GM18868 (cell line): ENCODE measurements around the gene ZNF232.
"Not testable (repeated sequence)": the region's sequence is repeated elsewhere in the genome, so short reads cannot be mapped to it uniquely, and the experiment has no call there.

ENCODE experiments used
- ATAC-seq: cut with Tn5 transposase; IDR thresholded peaks from one replicate; pipeline ENCODE4 v1.9.1; 2021; ENCODE audit warnings: mild to moderate bottlenecking, moderate library complexity; ENCODE audit not compliant: unreplicated experiment

ZNF232 gene

GRCh38 chr17:5130261-5130660 lies 18.6 kb upstream of the ZNF232 start:
- ATAC-seq, result not testable (repeated sequence)

- not testable (repeated sequence) for ATAC-seq
Measured at GRCh38 chr17:5129770-5130169, 18.1 kb upstream of the ZNF232 start.

- no peak for ATAC-seq
Measured at GRCh38 chr17:5128905-5129535, 17.3 kb upstream of the ZNF232 start.

DNA sequence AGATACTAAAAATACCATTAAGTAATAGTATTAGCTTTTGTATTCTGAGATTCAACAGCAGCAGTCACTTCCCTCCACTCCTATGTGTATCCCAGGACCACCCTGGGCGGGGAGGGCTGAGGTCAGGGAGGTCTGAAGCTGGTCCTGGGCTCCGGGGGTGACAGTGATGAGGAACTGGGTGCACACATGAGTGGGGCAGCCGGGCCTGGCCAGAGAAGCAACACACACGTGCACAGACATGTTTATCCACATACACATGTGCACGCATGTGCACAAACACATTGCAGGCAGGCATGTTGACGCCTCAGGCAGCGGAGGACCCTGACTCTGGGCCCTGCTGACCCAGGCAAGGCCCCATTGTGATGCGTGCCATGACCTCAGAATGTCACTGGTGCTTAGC lies 16.7 kb upstream of the ZNF232 start:
- ATAC-seq, result not testable (repeated sequence)

DNA sequence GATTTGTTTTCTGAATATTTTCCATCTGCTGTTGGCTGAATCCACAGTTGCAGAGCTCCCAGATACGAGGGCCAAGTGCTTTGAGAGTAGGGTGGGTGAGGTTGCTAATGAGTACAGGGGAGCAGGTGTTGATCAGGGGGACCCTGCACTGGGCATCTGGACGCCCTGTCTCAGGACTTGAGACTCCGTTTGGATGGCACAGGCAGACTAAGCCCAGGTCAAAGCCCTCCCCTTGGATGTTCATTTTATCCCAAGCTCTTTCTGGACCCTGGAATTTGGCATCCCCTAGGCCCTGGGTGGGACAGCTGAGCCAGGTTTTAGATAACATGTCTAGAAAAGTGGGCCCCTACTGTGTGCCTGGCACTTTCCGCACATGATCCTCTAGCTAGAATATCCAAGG lies 16.2 kb upstream of the ZNF232 start:
- no peak for ATAC-seq

- no peak for ATAC-seq
Measured at GRCh38 chr17:5126719-5127488, 15.2 kb upstream of the ZNF232 start.

DNA sequence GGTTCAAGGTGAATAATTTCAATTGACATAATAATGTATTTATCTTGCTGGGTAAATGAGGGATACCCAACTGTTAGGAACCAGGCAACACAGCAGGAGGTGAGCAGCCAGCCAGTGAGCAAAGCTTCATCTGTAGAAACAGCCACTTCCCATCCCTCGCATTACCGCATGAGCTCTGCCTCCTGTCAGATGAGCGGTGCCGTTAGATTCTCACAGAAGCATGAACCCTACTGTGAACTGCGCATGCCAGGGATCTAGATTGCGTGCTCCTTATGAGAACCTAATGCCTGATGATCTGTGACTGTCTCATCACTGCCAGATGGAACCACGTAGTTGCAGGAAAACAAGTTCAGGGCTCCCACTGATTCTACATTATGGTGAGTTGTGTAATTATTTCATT lies 13.2 kb upstream of the ZNF232 start:
- not testable (repeated sequence) for ATAC-seq

GRCh38 chr17:5124125-5124760 lies 12.6 kb upstream of the ZNF232 start:
- not testable (repeated sequence) for ATAC-seq

DNA sequence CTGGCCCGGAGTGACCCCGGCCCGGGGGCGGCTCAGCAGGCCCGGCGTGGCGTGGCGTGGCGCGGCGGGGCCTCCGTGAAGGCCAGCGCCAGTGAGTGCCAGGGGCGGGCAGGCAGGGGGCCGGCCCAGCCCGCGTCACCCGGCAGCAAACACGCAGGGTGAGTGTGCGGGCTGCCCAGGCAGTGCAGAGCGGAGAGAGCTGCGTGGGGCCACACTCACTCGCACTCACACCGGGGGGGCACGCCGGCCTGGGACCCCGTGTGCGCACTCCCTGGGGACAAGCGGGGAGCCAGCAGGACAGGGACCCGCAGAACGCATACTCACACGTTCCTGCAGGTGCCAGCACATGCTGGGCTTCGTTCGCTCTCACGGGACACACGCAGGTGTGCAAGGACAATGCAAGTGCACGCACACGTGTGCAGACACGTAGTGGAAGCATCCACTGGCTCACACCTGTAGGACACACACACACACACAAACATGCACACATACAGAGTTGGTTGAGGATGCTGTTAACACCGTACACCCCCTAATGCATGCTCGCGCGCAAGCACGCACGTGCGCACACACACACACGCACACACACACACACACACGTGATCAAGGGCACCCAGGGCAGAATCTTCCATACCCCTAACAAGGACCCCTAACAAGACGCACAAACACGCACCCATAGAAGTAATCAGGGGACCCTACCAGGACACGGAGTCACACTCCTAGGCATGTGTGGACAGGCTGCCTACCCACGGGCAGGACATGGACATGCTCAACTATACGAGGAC lies 11.9 kb upstream of the ZNF232 start:
- ATAC-seq, result no peak

DNA sequence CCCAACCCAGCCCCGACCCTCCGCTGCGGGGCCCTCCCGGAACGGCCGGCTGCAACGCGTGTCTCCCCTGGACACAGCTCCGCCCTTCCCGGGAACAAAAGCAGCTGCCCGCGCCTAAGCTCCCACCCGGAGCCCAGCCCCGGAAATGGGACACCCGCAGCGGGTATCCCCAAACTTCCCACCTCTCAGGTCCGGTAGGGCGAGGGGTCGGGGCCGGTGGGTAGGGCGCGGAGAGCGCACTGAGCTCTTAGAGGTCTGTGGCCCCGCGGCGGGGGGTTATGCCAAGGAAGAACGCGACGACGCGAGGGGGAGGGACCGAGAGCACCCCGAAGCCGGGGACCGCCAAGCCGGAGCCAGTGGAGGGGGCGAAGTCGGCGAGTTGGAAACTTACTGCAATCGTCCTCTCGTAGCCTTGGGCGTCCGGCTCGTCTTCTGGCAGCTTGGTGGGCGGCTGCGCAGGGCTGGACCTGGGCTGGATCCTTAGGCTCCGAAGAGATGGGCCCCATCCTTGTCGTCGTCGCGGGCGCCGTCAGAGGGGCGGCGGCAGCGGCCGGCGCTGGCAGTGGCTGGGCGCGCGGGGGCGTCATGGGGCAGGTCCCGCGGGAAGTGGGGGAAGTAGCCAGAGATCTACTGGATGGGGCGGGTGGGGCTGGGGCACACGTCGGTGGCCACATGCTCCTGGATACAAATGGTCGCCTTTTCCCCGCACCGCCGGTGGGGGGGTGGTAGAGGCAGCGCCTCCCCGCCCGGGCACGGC lies 11.1 kb upstream of the ZNF232 start:
- no peak for ATAC-seq

GRCh38 chr17:5122056-5122455 lies 10.4 kb upstream of the ZNF232 start:
- ATAC-seq, result not testable (repeated sequence)

- no peak for ATAC-seq
Measured at GRCh38 chr17:5121186-5121841, 9.6 kb upstream of the ZNF232 start.

DNA sequence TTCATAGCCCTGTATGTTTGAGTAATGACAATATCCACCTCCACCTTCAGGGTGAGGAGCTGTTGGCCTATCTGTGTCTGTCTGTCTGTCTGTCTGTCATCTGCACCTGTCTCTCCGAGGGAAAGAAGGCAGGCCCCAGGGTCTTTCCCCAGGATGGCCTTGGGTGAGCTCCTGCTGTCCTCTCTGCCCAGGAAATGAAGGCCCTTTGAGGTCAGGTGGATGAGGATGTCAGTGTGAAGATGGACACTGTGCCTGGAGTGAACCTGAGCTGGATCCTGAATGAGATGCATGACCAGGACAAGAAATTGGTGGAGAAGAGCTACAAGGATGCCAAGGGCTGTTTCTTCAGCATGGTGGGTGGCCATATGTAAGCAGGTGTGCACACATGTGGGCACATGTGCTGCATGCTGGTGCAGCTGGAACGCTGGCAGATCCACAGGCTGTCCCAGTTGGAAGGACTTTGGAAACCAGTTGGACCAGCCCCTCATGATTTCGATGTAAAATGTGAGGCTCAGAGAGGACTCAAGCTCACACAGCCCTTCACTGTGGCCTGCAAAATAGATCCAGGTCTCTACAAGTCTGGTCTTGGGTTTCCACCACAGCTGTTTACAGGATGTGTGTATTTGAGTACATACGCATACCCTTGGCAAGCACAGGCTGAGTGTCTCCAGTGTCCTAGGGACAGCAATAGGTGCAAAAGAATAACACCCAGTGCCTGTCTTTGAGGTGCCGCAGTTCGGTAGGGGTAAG lies 8.9 kb upstream of the ZNF232 start:
- ATAC-seq, result not testable (repeated sequence)

DNA sequence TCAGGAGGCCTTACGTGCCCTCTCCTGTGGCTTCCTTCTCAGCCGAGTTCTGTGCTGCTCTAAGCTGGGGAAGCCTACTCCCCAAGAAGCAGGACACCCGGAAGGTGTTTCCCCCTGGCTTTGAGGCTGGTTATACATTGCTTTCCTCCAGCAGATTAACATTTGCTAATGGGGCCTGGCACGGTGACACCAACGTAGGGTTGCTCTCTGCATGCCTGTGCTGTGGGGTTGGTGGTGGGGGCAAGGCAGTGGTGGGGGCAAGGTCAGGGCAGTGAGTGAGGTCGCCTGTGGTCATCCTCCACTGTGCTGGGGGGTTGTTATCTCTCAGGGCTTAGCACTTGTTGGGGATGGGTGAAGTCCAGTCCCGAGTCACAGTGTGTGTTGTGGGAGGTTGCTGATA lies 8.4 kb upstream of the ZNF232 start:
- no peak for ATAC-seq

DNA sequence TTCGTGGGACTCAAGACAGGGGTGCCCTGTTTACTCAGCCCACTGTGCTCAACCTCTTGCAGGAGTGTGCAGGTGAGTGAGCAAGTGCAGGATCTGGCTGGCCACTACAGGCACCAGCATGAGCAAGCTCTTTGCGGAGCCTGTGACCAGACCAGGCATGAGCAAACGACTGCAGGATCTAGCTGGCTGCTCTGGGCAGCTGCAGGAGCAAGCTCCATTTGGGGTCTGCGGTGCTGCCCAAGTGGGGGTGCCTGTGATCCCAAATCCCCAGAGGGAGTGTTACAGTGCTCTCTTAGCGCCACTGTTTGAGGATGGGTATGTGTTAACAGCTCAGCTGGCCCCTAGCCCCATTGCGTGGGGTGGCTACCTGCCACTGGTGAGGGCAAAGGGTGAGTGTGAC lies 6.5 kb upstream of the ZNF232 start:
- no peak for ATAC-seq

GRCh38 chr17:5115673-5116651 lies 4.3 kb upstream of the ZNF232 start, which contains the start of gene USP6:
Gene USP6, plus strand, starts transcription at chr17:5116032. Its CDS starts 14,336 bp downstream, at chr17:5130368.
- no peak for ATAC-seq

- ATAC-seq, result no peak
Measured at GRCh38 chr17:5110816-5111215, 862 bp downstream of the ZNF232 start.

- ATAC-seq, result no peak
Measured at GRCh38 chr17:5100832-5101231, 10.8 kb downstream of the ZNF232 start.
